ENCODE measurements around the gene DPYSL3. TPM values are rescaled to one million over a fixed set of nuclear protein-coding genes. Genes with fewer than 3 reads are reported as not detected.

The DPYSL3 gene
- total RNA-seq, 1 experiment from 2014 or later: 17.2 TPM

GRCh38 chr5:147417135-147417813 is 92.6 kb downstream of the DPYSL3 start:
- Histone ChIP-seq H3K9me3 (ENCODE audit: control insufficient read depth in 1 of 2, insufficient read depth in 1 of 2, low read depth in 1 of 2, low read length in 2 of 2) (no peaks in the 10 kb centered on the region), H3K27ac (ENCODE audit: low read depth, low read length) (no peak overlapping the region), H4K20me1 (ENCODE audit: insufficient read depth) (no peaks in the 10 kb centered on the region), H2AFZ (ENCODE audit: low read depth, low read length, poor library complexity, severe bottlenecking) (no peak overlapping the region), H3K27me3 (ENCODE audit: insufficient read depth, low read length) (no peaks in the 10 kb centered on the region), H3K36me3 (ENCODE audit: control insufficient read depth in 1 of 2, insufficient read depth in 2 of 2, low read length in 2 of 2) (no peaks in the 10 kb centered on the region), H3K9ac (ENCODE audit: low read length) (no peak overlapping the region), H3K9me2 (ENCODE audit: insufficient read depth) (no peaks in the 10 kb centered on the region), H3K4me1 (ENCODE audit: control insufficient read depth in 1 of 2, insufficient read depth in 2 of 2, low read length in 2 of 2) (no peaks in the 10 kb centered on the region), H3K4me2 (ENCODE audit: low read length) (no peak overlapping the region), H3K4me3 (replicated peaks in 1 of 2; ENCODE audit: low read depth in 1 of 2, low read length in 2 of 2) (no peak overlapping the region), H3K79me2 (ENCODE audit: insufficient read depth, low read length) (no peaks in the 10 kb centered on the region)
- ChIA-PET CTCF (no interaction called here), RAD21 (ENCODE audit: low non-redundant PET in 1 of 2, low total read pairs in 2 of 2, uncharacterized antibody in 2 of 2, unreplicated experiment in 2 of 2) (no interaction called here), POLR2A (no interaction called here)
- no peak for ATAC-seq
- BruUV-seq (replicated peaks): no TSS peak
- no peak for DNase-seq (ENCODE audit: low read depth, low spot score)
- intact Hi-C loops (cut with micrococcal nuclease): no loop called here
- TF ChIP-seq ZFX (IDR thresholded peaks at IDR 0.05) (no peak), CBX3 (IDR thresholded peaks at IDR 0.05; ENCODE audit: low read depth) (no peak), JUND (IDR thresholded peaks at IDR 0.05) (no peak), CEBPB (IDR thresholded peaks at IDR 0.05; ENCODE audit: low read depth) (no peak), EZH2 (IDR thresholded peaks at IDR 0.05) (no peak), SIN3A (IDR thresholded peaks at IDR 0.05; ENCODE audit: low read depth) (no peak), TCF7L2 (IDR thresholded peaks at IDR 0.05; ENCODE audit: borderline replicate concordance, extremely low read depth, insufficient read depth, insufficient read length) (no peak), EGR1 (IDR thresholded peaks at IDR 0.05; ENCODE audit: low read depth) (no peak), ATF3 (IDR thresholded peaks at IDR 0.05) (no peak), REST (IDR thresholded peaks at IDR 0.05; ENCODE audit: low read depth) (no peak), ZBTB33 (IDR thresholded peaks at IDR 0.05; ENCODE audit: extremely low read depth, insufficient replicate concordance, low read length) (no peak), POLR2A (IDR thresholded peaks at IDR 0.05; ENCODE audit: borderline replicate concordance, extremely low read depth, insufficient read depth, insufficient read length) (no peak), MAX (IDR thresholded peaks at IDR 0.05) (no peak), ZNF274 (IDR thresholded peaks at IDR 0.05; ENCODE audit: low read depth, low read length) (no peak), ELF1 (IDR thresholded peaks at IDR 0.05; ENCODE audit: borderline replicate concordance, low read depth) (no peak), EZH2phosphoT487 (IDR thresholded peaks at IDR 0.05; ENCODE audit: borderline replicate concordance) (no peak), RAD21 (IDR thresholded peaks at IDR 0.05; ENCODE audit: low read depth) (no peak), POLR2AphosphoS5 (IDR thresholded peaks at IDR 0.05; ENCODE audit: low read depth, low read length) (no peak), YY1 (IDR thresholded peaks at IDR 0.05; ENCODE audit: extremely low read depth, insufficient replicate concordance, low read depth, low read length) (no peak), FOSL1 (IDR thresholded peaks at IDR 0.05; ENCODE audit: low read depth) (no peak)
